Gastroesophageal sphincter (tissue), 4 donors: ENCODE measurements around the gene PI4KA. TPM values are rescaled to one million over a fixed set of nuclear protein-coding genes. Genes with fewer than 3 reads are reported as not detected.

ENCODE experiments used
- ATAC-seq: fragments of 150-250 bp; one replicate; pipeline ENCODE4 v1.9.1; 2016; ENCODE audit warnings: mild to moderate bottlenecking, moderate library complexity
- H3K27ac ChIP-seq, 4 donors: fragments of 200-600 bp; sonication (generic) in 3 of 4; 1 replicate in 3 of 4; 2 replicates in 1 of 4; pipeline ENCODE4 v1.5.1; 2016 to 2019
- H3K27me3 ChIP-seq: fragments of 200-600 bp; sonication (generic); one replicate; pipeline ENCODE4 v1.5.1; 2019
- H3K36me3 ChIP-seq, 2 donors: fragments of 200-600 bp; sonication (generic); one replicate each; pipeline ENCODE4 v1.5.1; 2019; ENCODE audit warnings: control low read depth in 1 of 2
- H3K4me1 ChIP-seq, 3 donors: fragments of 200-600 bp; sonication (generic); 1 replicate in 2 of 3; 2 replicates in 1 of 3; pipeline ENCODE4 v1.5.1; 2016 to 2019; ENCODE audit warnings: control low read depth in 2 of 3
- H3K4me3 ChIP-seq, 2 donors: fragments of 200-600 bp; sonication (generic); one replicate each; pipeline ENCODE4 v1.5.1; 2019; ENCODE audit warnings: mild to moderate bottlenecking in 1 of 2, moderate library complexity in 1 of 2
- H3K9me3 ChIP-seq, 3 donors: fragments of 200-600 bp; sonication (generic); one replicate each; pipeline ENCODE4 v1.5.1; 2017 to 2019; ENCODE audit warnings: control low read depth in 2 of 3
- EP300 ChIP-seq: sonication (generic); formaldehyde crosslinking; IDR thresholded peaks from one replicate; pipeline ENCODE4 v1.6.1; 2017; ENCODE audit warnings: antibody characterized with exemption, mild to moderate bottlenecking
- POLR2A ChIP-seq, 2 donors: fragments of 450-650 bp; IDR thresholded peaks; one replicate each; pipeline ENCODE4 v1.6.1; 2017; ENCODE audit warnings: antibody characterized with exemption in 2 of 2, mild to moderate bottlenecking in 2 of 2, moderate library complexity in 1 of 2
- POLR2AphosphoS5 ChIP-seq: sonication (generic); formaldehyde crosslinking; IDR thresholded peaks from one replicate; pipeline ENCODE4 v1.6.1; 2017; ENCODE audit warnings: antibody characterized with exemption
- WGBS, 2 donors: methylation state at CpG; one replicate each; pipeline ENCODE4 v1.1.5; 2018; ENCODE audit warnings: low coverage in 1 of 2; 5-methylcytosine and 5-hydroxymethylcytosine counted together
- total RNA-seq, 4 donors: library from RNA; depleted of rRNA; stranded (reverse); fragments of >200 nt; gene quantifications; one replicate each; pipeline ENCODE4 v1.1.0, GENCODE V29; 2016
- TF ChIP-seq, protein P1 (sequence below), 4 experiments: fragments of 200-600 bp in 2 of 4; fragments of 450-650 bp in 2 of 4; sonication (generic) in 1 of 4; IDR thresholded peaks; one replicate each; pipeline ENCODE4 v1.5.1; 2017 to 2019; ENCODE audit warnings: antibody characterized with exemption in 4 of 4, mild to moderate bottlenecking in 2 of 4, moderate library complexity in 2 of 4

The PI4KA gene
- total RNA-seq, 4 donors from 2014 or later, result 45.7 to 113 (median 87.5) TPM

DNA sequence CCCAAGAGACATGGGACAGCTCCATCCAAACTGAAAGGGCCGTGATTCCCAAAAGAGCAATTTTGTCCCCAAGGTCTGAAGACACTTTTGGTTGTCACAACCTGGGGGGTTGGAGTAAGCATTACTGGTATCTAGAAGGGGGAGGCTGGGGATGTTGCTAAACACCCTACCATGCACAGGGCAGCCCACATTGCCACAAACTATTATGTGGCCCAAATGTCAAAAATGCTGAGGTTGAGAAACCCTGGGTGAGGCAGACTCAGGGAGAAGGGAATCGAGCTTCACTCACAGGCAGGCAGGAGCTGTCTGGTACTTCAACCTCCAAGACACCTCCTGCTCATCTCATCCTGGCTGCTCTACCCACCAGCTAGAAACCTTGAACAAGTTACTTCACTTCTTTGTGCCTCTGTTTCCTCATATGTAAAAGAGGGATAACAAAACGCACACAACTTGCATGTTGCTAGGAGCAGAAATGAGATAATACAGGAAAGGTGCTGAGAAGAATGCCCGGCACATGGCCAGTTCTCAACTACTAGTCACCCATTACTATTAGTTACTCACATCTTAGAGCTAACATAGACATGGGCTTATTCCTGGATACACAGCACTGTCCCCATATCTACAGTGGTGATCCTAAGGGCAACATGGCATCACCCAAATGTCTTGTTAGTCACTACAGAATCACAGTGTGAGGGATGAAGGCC lies 75.9 kb downstream of the PI4KA start:
- no peak overlapping the region for H3K4me3 ChIP-seq
- H3K27me3 ChIP-seq, result no peaks in the 10 kb centered on the region
- no peak overlapping the region for H3K27ac ChIP-seq
- H3K36me3 ChIP-seq, result peaks cover 0 to 80% of the 10 kb centered on the region in 2 donors
- H3K9me3 ChIP-seq, result no peaks in the 10 kb centered on the region
- 90 to 97% methylated on average over 2 to 4 of the region's 4 CpGs for whole genome bisulfite sequencing, 2 donors
- no peaks in the 10 kb centered on the region for H3K4me1 ChIP-seq
- TF ChIP-seq, protein P1, sequence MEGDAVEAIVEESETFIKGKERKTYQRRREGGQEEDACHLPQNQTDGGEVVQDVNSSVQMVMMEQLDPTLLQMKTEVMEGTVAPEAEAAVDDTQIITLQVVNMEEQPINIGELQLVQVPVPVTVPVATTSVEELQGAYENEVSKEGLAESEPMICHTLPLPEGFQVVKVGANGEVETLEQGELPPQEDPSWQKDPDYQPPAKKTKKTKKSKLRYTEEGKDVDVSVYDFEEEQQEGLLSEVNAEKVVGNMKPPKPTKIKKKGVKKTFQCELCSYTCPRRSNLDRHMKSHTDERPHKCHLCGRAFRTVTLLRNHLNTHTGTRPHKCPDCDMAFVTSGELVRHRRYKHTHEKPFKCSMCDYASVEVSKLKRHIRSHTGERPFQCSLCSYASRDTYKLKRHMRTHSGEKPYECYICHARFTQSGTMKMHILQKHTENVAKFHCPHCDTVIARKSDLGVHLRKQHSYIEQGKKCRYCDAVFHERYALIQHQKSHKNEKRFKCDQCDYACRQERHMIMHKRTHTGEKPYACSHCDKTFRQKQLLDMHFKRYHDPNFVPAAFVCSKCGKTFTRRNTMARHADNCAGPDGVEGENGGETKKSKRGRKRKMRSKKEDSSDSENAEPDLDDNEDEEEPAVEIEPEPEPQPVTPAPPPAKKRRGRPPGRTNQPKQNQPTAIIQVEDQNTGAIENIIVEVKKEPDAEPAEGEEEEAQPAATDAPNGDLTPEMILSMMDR (IDR thresholded peaks at IDR 0.05), result no peak
- TF ChIP-seq EP300 (no peak), POLR2A (IDR thresholded peaks at IDR 0.05) (no peak), POLR2AphosphoS5 (no peak)
- ATAC-seq, result no peak

DNA sequence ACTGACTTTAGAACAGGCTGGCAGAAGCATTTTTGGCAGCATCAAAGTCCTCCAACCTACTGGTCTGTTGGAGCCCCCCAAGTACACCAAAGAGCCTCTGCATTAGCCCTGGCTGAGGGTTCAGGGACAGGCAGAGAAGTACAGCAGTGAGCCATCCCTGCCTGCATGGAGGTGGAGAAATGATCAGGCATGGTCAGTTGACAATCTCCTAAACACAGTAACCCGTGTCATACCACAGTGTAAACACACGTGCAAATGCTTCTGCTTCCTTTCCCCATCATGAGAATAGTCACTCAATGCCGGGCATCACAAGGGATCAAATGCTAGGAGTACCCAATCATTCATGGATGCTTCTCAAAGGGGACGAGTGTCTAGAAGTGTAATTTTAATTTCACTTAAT lies 76.5 kb downstream of the PI4KA start:
- peaks cover 0 to 78% of the 10 kb centered on the region in 2 donors for H3K36me3 ChIP-seq
- no peak overlapping the region for H3K4me3 ChIP-seq
- no peaks in the 10 kb centered on the region for H3K27me3 ChIP-seq
- no peak for ATAC-seq
- no peak overlapping the region for H3K27ac ChIP-seq
- H3K4me1 ChIP-seq, result no peaks in the 10 kb centered on the region
- TF ChIP-seq POLR2AphosphoS5 (no peak), POLR2A (IDR thresholded peaks at IDR 0.05) (no peak), EP300 (no peak)
- TF ChIP-seq, protein P1 (IDR thresholded peaks at IDR 0.05), result no peak
- no peaks in the 10 kb centered on the region for H3K9me3 ChIP-seq
- WGBS, 2 donors, result 62 to 84% methylated on average over 4 of the region's 4 CpGs

DNA sequence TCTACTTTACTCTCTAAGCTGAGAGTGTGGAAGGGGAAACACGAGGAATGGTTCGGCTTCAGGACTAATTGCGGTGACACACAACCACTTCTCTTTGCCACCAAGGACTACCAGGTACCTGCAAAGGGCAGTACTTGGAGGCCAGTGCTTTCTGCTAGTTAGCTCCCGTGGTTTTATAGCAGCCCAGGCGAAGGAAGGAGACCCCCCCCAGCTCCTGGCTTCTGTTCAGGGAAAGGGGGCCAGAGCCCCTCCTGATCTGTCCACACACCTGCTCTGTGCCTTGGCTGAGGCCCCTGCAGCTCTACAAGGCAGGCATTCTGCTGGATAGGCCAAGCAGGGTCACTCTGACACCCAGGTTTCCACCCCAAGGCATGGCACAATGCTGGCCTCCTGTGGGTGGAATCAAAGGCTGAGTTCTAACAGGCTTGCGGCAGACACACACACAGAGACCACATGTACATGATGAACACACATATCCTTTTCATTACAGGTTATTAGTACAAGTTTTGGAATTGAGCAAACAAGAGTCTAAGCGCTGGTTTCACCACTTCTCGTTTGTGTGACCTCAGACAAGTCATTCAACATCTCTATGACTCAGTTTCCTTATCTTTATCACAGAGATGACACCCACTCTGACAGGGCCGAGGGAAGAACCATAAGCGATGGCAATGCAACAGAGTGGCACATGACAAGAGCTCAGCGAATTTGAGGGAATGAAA lies 77.2 kb downstream of the PI4KA start:
- WGBS, 2 donors, result 84% methylated on average over 10 of the region's 11 CpGs
- peaks cover 0 to 77% of the 10 kb centered on the region in 2 donors for H3K36me3 ChIP-seq
- TF ChIP-seq POLR2AphosphoS5 (no peak), POLR2A (IDR thresholded peaks at IDR 0.05) (no peak), EP300 (no peak)
- TF ChIP-seq, protein P1 (IDR thresholded peaks at IDR 0.05), result no peak
- no peaks in the 10 kb centered on the region for H3K27me3 ChIP-seq
- no peak overlapping the region for H3K4me3 ChIP-seq
- no peaks in the 10 kb centered on the region for H3K9me3 ChIP-seq
- no peaks in the 10 kb centered on the region for H3K4me1 ChIP-seq
- no peak for ATAC-seq
- H3K27ac ChIP-seq, result no peak overlapping the region

DNA sequence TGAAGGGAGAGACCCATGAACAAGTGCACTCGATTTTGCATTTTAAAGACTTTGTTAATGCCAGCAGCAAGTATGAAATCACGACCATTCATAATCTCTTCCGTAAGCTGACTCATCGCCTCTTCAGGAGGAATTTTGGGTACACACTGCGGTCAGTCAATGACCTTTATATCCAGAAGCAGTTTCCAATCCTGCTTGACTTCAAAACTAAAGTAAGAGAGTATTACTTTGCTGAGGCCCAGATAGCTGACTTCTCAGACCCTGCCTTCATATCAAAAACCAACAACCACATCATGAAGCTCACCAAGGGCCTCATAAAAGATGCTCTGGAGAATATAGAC lies 78.8 kb downstream of the PI4KA start:
- no peaks in the 10 kb centered on the region for H3K4me1 ChIP-seq
- no peak for TF ChIP-seq POLR2A (IDR thresholded peaks at IDR 0.05)
- TF ChIP-seq, protein P1 (IDR thresholded peaks at IDR 0.05), result no peak
- TF ChIP-seq POLR2AphosphoS5, result no peak
- TF ChIP-seq EP300, result no peak
- H3K27me3 ChIP-seq, result no peaks in the 10 kb centered on the region
- no peak overlapping the region for H3K4me3 ChIP-seq
- peaks cover 0 to 76% of the 10 kb centered on the region in 2 donors for H3K36me3 ChIP-seq
- no peaks in the 10 kb centered on the region for H3K9me3 ChIP-seq
- no peak for ATAC-seq
- peak overlapping the region in 2 of 4 donors; percentile 21 to 55 for H3K27ac ChIP-seq
- WGBS, 2 donors, result 88 to 98% methylated on average over 5 of the region's 5 CpGs
